HEK293 (cell line): ENCODE measurements around the gene UBL5.
A peak's percentile ranks its signal among the peaks of the same experiment; 100 is the strongest.

ENCODE experiments used
- CTCF ChIA-PET: fragments of 350-600 bp; formaldehyde crosslinking; extraction: SDS; loops from one replicate; lab custom pipeline; 2021; ENCODE audit warnings: antibody characterized with exemption; lab: Yijun Ruan, JAX
- POLR2A ChIA-PET: fragments of 300-600 bp; formaldehyde crosslinking; extraction: SDS; loops from one replicate; lab custom pipeline; 2020; ENCODE audit warnings: antibody characterized with exemption, inconsistent platforms; lab: Yijun Ruan, JAX
- H3K27ac ChIP-seq: fragments of 200-500 bp; sonication (Bioruptor generic); 2 replicates; pipeline ENCODE4 v1.5.1; 2014; ENCODE audit warnings: low read depth, low read length, control low read depth, inconsistent platforms; ENCODE audit errors: extremely low read depth
- H3K36me3 ChIP-seq, 2 experiments: fragments of 200-500 bp in 1 of 2; sonication (Bioruptor generic) in 1 of 2; 1 replicate in 1 of 2; 2 replicates in 1 of 2; pipeline ENCODE4 v1.5.1; 2014 to 2017; ENCODE audit warnings: inconsistent platforms in 2 of 2, low read length in 2 of 2; ENCODE audit not compliant: control insufficient read depth in 2 of 2, insufficient read depth in 1 of 2
- H3K4me1 ChIP-seq: fragments of 200-500 bp; sonication (Bioruptor generic); 2 replicates; pipeline ENCODE4 v1.5.1; 2014; ENCODE audit warnings: mild to moderate bottlenecking, low read length, inconsistent platforms; ENCODE audit not compliant: control insufficient read depth, insufficient read depth
- H3K4me3 ChIP-seq: 2 replicates; pipeline ENCODE4 v1.5.1; 2011; ENCODE audit warnings: low read depth, mild to moderate bottlenecking, control low read depth, low read length, moderate library complexity
- H3K9me3 ChIP-seq: fragments of 200-500 bp; sonication (Bioruptor generic); 2 replicates; pipeline ENCODE4 v1.5.1; 2014; ENCODE audit warnings: low read depth, low read length, inconsistent platforms; ENCODE audit not compliant: control insufficient read depth, insufficient read depth
- EGR2 ChIP-seq: fragments of 450-650 bp; formaldehyde crosslinking; IDR thresholded peaks from 2 replicates; pipeline ENCODE4 v1.5.1; 2016; ENCODE audit warnings: low read depth, missing biosample characterization, missing genetic modification characterization
- GLI4 ChIP-seq: fragments of 450-650 bp; formaldehyde crosslinking; IDR thresholded peaks from 2 replicates; pipeline ENCODE4 v1.5.1; 2016; ENCODE audit warnings: missing biosample characterization, missing genetic modification characterization
- IKZF3 ChIP-seq: fragments of 450-650 bp; IDR thresholded peaks from 2 replicates; pipeline ENCODE4 v1.5.0; 2018; ENCODE audit warnings: missing biosample characterization, mild to moderate bottlenecking, missing genetic modification characterization, moderate library complexity
- KLF17 ChIP-seq: fragments of 450-650 bp; formaldehyde crosslinking; IDR thresholded peaks from 2 replicates; pipeline ENCODE4 v1.5.1; 2016; ENCODE audit warnings: missing biosample characterization, missing genetic modification characterization
- MZF1 ChIP-seq: fragments of 450-650 bp; formaldehyde crosslinking; IDR thresholded peaks from 2 replicates; pipeline ENCODE4 v1.5.1; 2017; ENCODE audit warnings: missing biosample characterization, missing genetic modification characterization, borderline replicate concordance
- WT1 ChIP-seq: fragments of 450-650 bp; formaldehyde crosslinking; IDR thresholded peaks from 2 replicates; pipeline ENCODE4 v1.5.1; 2016; ENCODE audit warnings: missing biosample characterization, missing genetic modification characterization
- YY1 ChIP-seq: fragments of 450-650 bp; formaldehyde crosslinking; IDR thresholded peaks from 2 replicates; pipeline ENCODE4 v1.5.1; 2018; ENCODE audit warnings: missing biosample characterization, missing genetic modification characterization
- ZBTB7A ChIP-seq: fragments of 450-650 bp; formaldehyde crosslinking; IDR thresholded peaks from 2 replicates; pipeline ENCODE4 v1.5.1; 2016; ENCODE audit warnings: low read depth, missing biosample characterization, missing genetic modification characterization
- ZNF112 ChIP-seq: fragments of 450-650 bp; formaldehyde crosslinking; IDR thresholded peaks from 2 replicates; pipeline ENCODE4 v1.5.0; 2017; ENCODE audit warnings: missing biosample characterization, missing genetic modification characterization
- ZNF121 ChIP-seq: fragments of 450-650 bp; formaldehyde crosslinking; IDR thresholded peaks from 2 replicates; pipeline ENCODE4 v1.5.1; 2016; ENCODE audit warnings: missing biosample characterization, missing genetic modification characterization
- ZNF132 ChIP-seq: fragments of 450-650 bp; formaldehyde crosslinking; IDR thresholded peaks from 2 replicates; pipeline ENCODE4 v1.5.1; 2017; ENCODE audit warnings: missing biosample characterization, missing genetic modification characterization, borderline replicate concordance
- ZNF133 ChIP-seq: fragments of 450-650 bp; formaldehyde crosslinking; IDR thresholded peaks from 2 replicates; pipeline ENCODE4 v1.5.1; 2016; ENCODE audit warnings: missing biosample characterization, missing genetic modification characterization
- ZNF155 ChIP-seq: fragments of 450-650 bp; formaldehyde crosslinking; IDR thresholded peaks from 2 replicates; pipeline ENCODE4 v1.5.1; 2016; ENCODE audit warnings: missing biosample characterization, missing genetic modification characterization
- ZNF23 ChIP-seq: fragments of 450-650 bp; formaldehyde crosslinking; IDR thresholded peaks from 2 replicates; pipeline ENCODE4 v1.5.1; 2016; ENCODE audit warnings: missing biosample characterization, missing genetic modification characterization, borderline replicate concordance
- ZNF248 ChIP-seq: fragments of 450-650 bp; formaldehyde crosslinking; IDR thresholded peaks from 2 replicates; pipeline ENCODE4 v1.5.1; 2017; ENCODE audit warnings: missing biosample characterization, missing genetic modification characterization
- ZNF335 ChIP-seq: fragments of 450-650 bp; formaldehyde crosslinking; conservative IDR thresholded peaks from 2 replicates; pipeline ENCODE4 v1.5.1; 2016; ENCODE audit warnings: missing biosample characterization, missing genetic modification characterization
- ZNF341 ChIP-seq: fragments of 450-650 bp; formaldehyde crosslinking; IDR thresholded peaks from 2 replicates; pipeline ENCODE4; 2016; ENCODE audit warnings: low read depth, missing biosample characterization, missing genetic modification characterization
- ZNF530 ChIP-seq: fragments of 450-650 bp; formaldehyde crosslinking; IDR thresholded peaks from 2 replicates; pipeline ENCODE4 v1.5.1; 2016; ENCODE audit warnings: low read depth, missing biosample characterization, missing genetic modification characterization
- ZNF560 ChIP-seq: fragments of 450-650 bp; formaldehyde crosslinking; IDR thresholded peaks from 2 replicates; pipeline ENCODE4 v1.5.1; 2017; ENCODE audit warnings: missing biosample characterization, missing genetic modification characterization, borderline replicate concordance
- ZNF600 ChIP-seq: fragments of 450-650 bp; formaldehyde crosslinking; IDR thresholded peaks from 2 replicates; pipeline ENCODE4 v1.5.1; 2016; ENCODE audit warnings: missing biosample characterization, missing genetic modification characterization
- ZNF747 ChIP-seq: fragments of 450-650 bp; formaldehyde crosslinking; IDR thresholded peaks from 2 replicates; pipeline ENCODE4 v1.5.1; 2016; ENCODE audit warnings: missing biosample characterization, missing genetic modification characterization
- TF ChIP-seq, protein P1 (sequence below): fragments of 450-650 bp; formaldehyde crosslinking; IDR thresholded peaks from 2 replicates; pipeline ENCODE4 v1.5.1; 2016; ENCODE audit warnings: missing biosample characterization, missing genetic modification characterization

The UBL5 gene

DNA sequence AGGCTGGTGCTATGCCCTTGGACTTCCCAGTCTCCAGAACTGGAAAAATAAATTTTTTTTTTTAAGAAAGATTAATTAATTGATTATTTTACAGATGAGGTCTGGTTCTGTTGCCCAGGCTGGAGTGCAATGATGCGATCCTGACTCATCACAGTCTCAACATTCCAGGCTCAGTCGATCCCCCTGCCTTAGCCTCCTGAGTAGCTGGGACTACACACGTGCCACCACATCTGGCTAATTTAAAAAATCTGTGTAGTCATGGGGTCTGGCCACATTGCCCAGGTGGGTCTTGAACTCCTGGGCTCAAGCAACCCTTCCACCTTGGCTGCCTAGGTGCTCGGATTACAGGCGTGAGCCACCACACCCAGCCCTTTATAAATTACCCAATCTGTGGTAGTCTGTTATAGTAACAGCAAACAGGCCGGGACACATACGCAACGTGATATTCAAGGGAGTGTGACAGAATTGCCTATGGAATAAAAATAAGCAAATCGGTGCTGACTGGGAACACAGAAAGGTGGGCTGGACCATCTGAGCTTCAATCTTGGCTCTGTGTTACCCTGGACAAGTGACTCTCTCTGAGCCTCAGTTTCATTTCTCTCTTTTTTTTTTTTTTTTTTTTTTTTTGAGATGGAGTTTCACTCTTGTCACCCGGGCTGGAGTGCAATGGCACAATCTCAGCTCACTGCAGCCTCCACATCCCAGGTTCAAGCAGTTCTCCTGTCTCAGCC is 50.2 kb downstream of the UBL5 start (continued):
- TF ChIP-seq, protein P1, sequence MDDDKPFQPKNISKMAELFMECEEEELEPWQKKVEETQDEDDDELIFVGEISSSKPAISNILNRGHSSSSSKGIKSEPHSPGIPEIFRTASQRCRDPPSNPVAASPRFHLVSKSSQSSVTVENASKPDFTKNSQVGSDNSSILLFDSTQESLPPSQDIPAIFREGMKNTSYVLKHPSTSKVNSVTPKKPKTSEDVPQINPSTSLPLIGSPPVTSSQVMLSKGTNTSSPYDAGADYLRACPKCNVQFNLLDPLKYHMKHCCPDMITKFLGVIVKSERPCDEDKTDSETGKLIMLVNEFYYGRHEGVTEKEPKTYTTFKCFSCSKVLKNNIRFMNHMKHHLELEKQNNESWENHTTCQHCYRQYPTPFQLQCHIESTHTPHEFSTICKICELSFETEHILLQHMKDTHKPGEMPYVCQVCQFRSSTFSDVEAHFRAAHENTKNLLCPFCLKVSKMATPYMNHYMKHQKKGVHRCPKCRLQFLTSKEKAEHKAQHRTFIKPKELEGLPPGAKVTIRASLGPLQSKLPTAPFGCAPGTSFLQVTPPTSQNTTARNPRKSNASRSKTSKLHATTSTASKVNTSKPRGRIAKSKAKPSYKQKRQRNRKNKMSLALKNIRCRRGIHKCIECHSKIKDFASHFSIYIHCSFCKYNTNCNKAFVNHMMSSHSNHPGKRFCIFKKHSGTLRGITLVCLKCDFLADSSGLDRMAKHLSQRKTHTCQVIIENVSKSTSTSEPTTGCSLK (tag by site-specific recombination) = no peak
- TF ChIP-seq YY1 = no peak
- no peak for TF ChIP-seq GLI4
- 0 out of 2 replicates have a peak, but pooled peaks have one; percentile 40 for TF ChIP-seq KLF17 (tag by site-specific recombination)
- TF ChIP-seq ZBTB7A = no peak
- no peak for TF ChIP-seq ZNF248 (tag by site-specific recombination)
- TF ChIP-seq ZNF600 = 0 out of 2 replicates have a peak, but pooled peaks have one; percentile 31
- no peak for TF ChIP-seq ZNF112 (tag by site-specific recombination)
- no peak for TF ChIP-seq ZNF155 (tag by site-specific recombination)
- no peak for TF ChIP-seq ZNF133
- 0 out of 2 replicates have a peak, but pooled peaks have one; percentile 38 for TF ChIP-seq ZNF341
- no peak for TF ChIP-seq ZNF530 (tag by site-specific recombination)
- TF ChIP-seq ZNF335 (tag by site-specific recombination) = peak; percentile 22; the same call in 1 of the 2 replicates
- TF ChIP-seq MZF1 (tag by site-specific recombination) = no peak
- TF ChIP-seq IKZF3 (tag by site-specific recombination) = no peak
- TF ChIP-seq WT1 = no peak
- TF ChIP-seq ZNF747 (tag by site-specific recombination) = no peak
- 0 out of 2 replicates have a peak, but pooled peaks have one; percentile 7 for TF ChIP-seq ZNF560 (tag by site-specific recombination)
- TF ChIP-seq ZNF23 (tag by site-specific recombination) = no peak
- no peak for TF ChIP-seq EGR2 (tag by site-specific recombination)

GRCh38 chr19:9878511-9879196 is 50.9 kb downstream of the UBL5 start:
- POLR2A ChIA-PET = interaction anchor here (0.6 kb wide), 1 partner anchor 1046 kb away, joined by 3 read pairs; no protein-coding TSS in a partner anchor

More at GRCh38 chr19:9878511-9879196, 50.9 kb downstream of the UBL5 start:
- Histone ChIP-seq H3K4me1 (no peaks in the 10 kb centered on the region), H3K27ac (no peak overlapping the region), H3K4me3 (no peak overlapping the region), H3K9me3 (no peaks in the 10 kb centered on the region), H3K36me3 (no peaks in the 10 kb centered on the region)
- TF ChIP-seq ZNF121 (peak; percentile 55), ZNF132 (tag by site-specific recombination) (no peak)
- CTCF ChIA-PET = no interaction called here
